HCT116 (cell line): ENCODE measurements around the gene ARF5. TPM values are rescaled to one million over a fixed set of nuclear protein-coding genes. Genes with fewer than 3 reads are reported as not detected.

Experiments
- ATAC-seq: fragments of 200-7000 bp; cut with Tn5 transposase; 2 replicates; pipeline ENCODE4 v1.9.1; 2020; ENCODE audit warnings: mild to moderate bottlenecking, moderate library complexity
- BruUV-seq: library from RNA; stranded (reverse); fragments of 400-500 nt; replicated peaks from 2 replicates; lab custom pipeline; 2021; lab: Mats Ljungman, UMichigan
- CTCF ChIA-PET: fragments of 300-600 bp; sonication (Branson Sonifier 250); formaldehyde crosslinking; loops from one replicate; lab custom pipeline; 2021; ENCODE audit warnings: antibody characterized with exemption; lab: Charles Lee
- POLR2A ChIA-PET: fragments of 300-600, 350-600 bp; sonication (Branson Sonifier 250); formaldehyde crosslinking; loops from one replicate; lab custom pipeline; 2021; ENCODE audit warnings: antibody characterized with exemption; lab: Charles Lee
- RAD21 ChIA-PET, 2 experiments: fragments of 300-600 bp; sonication (Branson Sonifier 250); formaldehyde crosslinking; loops; one replicate each; lab custom pipeline; 2023; ENCODE audit warnings: low total read pairs in 2 of 2; ENCODE audit not compliant: uncharacterized antibody in 2 of 2, unreplicated experiment in 2 of 2, low non-redundant PET in 1 of 2; lab: Charles Lee
- DNase-seq: peaks from one replicate; pipeline ENCODE4 v3.0.0-alpha.2; 2010; ENCODE audit warnings: low read depth, low spot score
- H2AFZ ChIP-seq: fragments of 200-600 bp; shearing (Covaris generic), sonication (generic); 2 replicates; pipeline ENCODE4 v1.6.1; 2017; ENCODE audit warnings: low read depth, mixed run types, mixed read lengths, antibody characterized with exemption, low read length; ENCODE audit not compliant: poor library complexity, severe bottlenecking
- H3K27ac ChIP-seq: 2 replicates; pipeline ENCODE4 v1.5.1; 2012; ENCODE audit warnings: low read depth, low read length
- H3K27me3 ChIP-seq: fragments of 200-600 bp; sonication (generic); 2 replicates; pipeline ENCODE4 v1.6.1; 2016; ENCODE audit warnings: mixed run types, low read length, mixed read lengths; ENCODE audit not compliant: insufficient read depth
- H3K36me3 ChIP-seq, 2 experiments: fragments of 200-500 bp in 1 of 2; fragments of 200-600 bp in 1 of 2; sonication (Bioruptor generic) in 1 of 2; sonication (generic) in 1 of 2; 2 replicates each; pipeline versions ENCODE4 v1.5.1 to v1.6.1; 2014 to 2016; ENCODE audit warnings: low read length in 2 of 2, inconsistent platforms in 1 of 2, mixed read lengths in 1 of 2, mixed run types in 1 of 2; ENCODE audit not compliant: insufficient read depth in 2 of 2, control insufficient read depth in 1 of 2
- H3K4me1 ChIP-seq, 2 experiments: fragments of 200-600 bp in 1 of 2; sonication (generic) in 1 of 2; 2 replicates each; pipeline versions ENCODE4 v1.5.1 to v1.6.1; 2012 to 2017; ENCODE audit warnings: low read length in 2 of 2, inconsistent platforms in 1 of 2, mild to moderate bottlenecking in 1 of 2, mixed read lengths in 1 of 2, mixed run types in 1 of 2, moderate library complexity in 1 of 2; ENCODE audit not compliant: insufficient read depth in 2 of 2, control insufficient read depth in 1 of 2
- H3K4me2 ChIP-seq: fragments of 200-600 bp; sonication (generic); 2 replicates; pipeline ENCODE4 v1.6.1; 2017; ENCODE audit warnings: mixed run types, low read length, mixed read lengths
- H3K4me3 ChIP-seq, 2 experiments: fragments of 200-600 bp in 1 of 2; sonication (generic) in 1 of 2; replicated peaks in 1 of 2; 2 replicates each; pipeline ENCODE4 v1.5.1; 2011 to 2016; ENCODE audit warnings: low read length in 2 of 2, control low read depth in 1 of 2, low read depth in 1 of 2, mild to moderate bottlenecking in 1 of 2, mixed read lengths in 1 of 2, mixed run types in 1 of 2
- H3K79me2 ChIP-seq: fragments of 200-600 bp; sonication (generic); 2 replicates; pipeline ENCODE4 v1.6.1; 2017; ENCODE audit warnings: mild to moderate bottlenecking, mixed run types, low read length, moderate library complexity, mixed read lengths; ENCODE audit not compliant: insufficient read depth
- H3K9ac ChIP-seq: fragments of 200-600 bp; sonication (generic); 2 replicates; pipeline ENCODE4 v1.6.1; 2016; ENCODE audit warnings: low read length, mixed read lengths
- H3K9me2 ChIP-seq: fragments of 200-600 bp; sonication (generic), shearing (Covaris generic); 2 replicates; pipeline ENCODE4 v1.6.1; 2017; ENCODE audit warnings: mixed run types, mild to moderate bottlenecking, moderate library complexity; ENCODE audit not compliant: insufficient read depth
- H3K9me3 ChIP-seq, 2 experiments: fragments of 200-500 bp in 1 of 2; fragments of 200-600 bp in 1 of 2; sonication (Bioruptor generic) in 1 of 2; sonication (generic) in 1 of 2; 2 replicates each; pipeline ENCODE4 v1.6.1; 2014 to 2017; ENCODE audit warnings: low read length in 2 of 2, mixed read lengths in 2 of 2, inconsistent platforms in 1 of 2, low read depth in 1 of 2, mild to moderate bottlenecking in 1 of 2, mixed run types in 1 of 2, moderate library complexity in 1 of 2; ENCODE audit not compliant: control insufficient read depth in 1 of 2, insufficient read depth in 1 of 2
- H4K20me1 ChIP-seq: fragments of 200-600 bp; sonication (generic), shearing (Covaris generic); 2 replicates; pipeline ENCODE4 v1.6.1; 2017; ENCODE audit warnings: mixed run types, mild to moderate bottlenecking, moderate library complexity; ENCODE audit not compliant: insufficient read depth
- ATF3 ChIP-seq: IDR thresholded peaks from 2 replicates; pipeline ENCODE4 v1.6.1; 2012
- CBX3 ChIP-seq: IDR thresholded peaks from 2 replicates; pipeline ENCODE4 v1.6.1; 2012; ENCODE audit warnings: low read depth
- CEBPB ChIP-seq: IDR thresholded peaks from 2 replicates; pipeline ENCODE4 v1.6.1; 2012; ENCODE audit warnings: low read depth
- EZH2phosphoT487 ChIP-seq: fragments of 200-600 bp; IDR thresholded peaks from 2 replicates; pipeline ENCODE4 v1.6.1; 2018; ENCODE audit warnings: antibody characterized with exemption, borderline replicate concordance
- FOSL1 ChIP-seq: IDR thresholded peaks from 2 replicates; pipeline ENCODE4 v1.6.1; 2012; ENCODE audit warnings: low read depth
- MAX ChIP-seq: IDR thresholded peaks from 2 replicates; pipeline ENCODE4 v1.6.1; 2012
- POLR2A ChIP-seq: IDR thresholded peaks from 2 replicates; pipeline ENCODE4 v1.7.0; 2011; ENCODE audit warnings: borderline replicate concordance; ENCODE audit not compliant: insufficient read depth, insufficient read length; ENCODE audit errors: extremely low read depth
- POLR2AphosphoS5 ChIP-seq: IDR thresholded peaks from 2 replicates; pipeline ENCODE4 v1.6.1; 2011; ENCODE audit warnings: mild to moderate bottlenecking, low read depth, low read length, moderate library complexity
- REST ChIP-seq: IDR thresholded peaks from 2 replicates; pipeline ENCODE4 v1.6.1; 2012; ENCODE audit warnings: low read depth
- SIN3A ChIP-seq: IDR thresholded peaks from 2 replicates; pipeline ENCODE4 v1.6.1; 2012; ENCODE audit warnings: low read depth
- SRF ChIP-seq: IDR thresholded peaks from 2 replicates; pipeline ENCODE4 v1.6.1; 2012; ENCODE audit warnings: low read depth
- TCF7L2 ChIP-seq: IDR thresholded peaks from 2 replicates; pipeline ENCODE4 v1.7.0; 2011; ENCODE audit warnings: borderline replicate concordance, inconsistent platforms; ENCODE audit not compliant: insufficient read depth, insufficient read length; ENCODE audit errors: extremely low read depth
- YY1 ChIP-seq: IDR thresholded peaks from 2 replicates; pipeline ENCODE4 v1.6.1; 2011; ENCODE audit warnings: low read length, low read depth, moderate library complexity, mild to moderate bottlenecking; ENCODE audit not compliant: insufficient replicate concordance; ENCODE audit errors: extremely low read depth
- ZFX ChIP-seq: fragments of 450-650 bp; IDR thresholded peaks from 2 replicates; pipeline ENCODE4 v1.6.1; 2017
- intact Hi-C: fragments of 100-400 bp; cut with micrococcal nuclease; formaldehyde crosslinking; loops from 2 replicates; pipeline ENCODE4 v1.10.0; 2022
- total RNA-seq: library from RNA; stranded (reverse); gene quantifications from one replicate; pipeline ENCODE4 v1.2.1, GENCODE V29; 2021; ENCODE audit not compliant: unreplicated experiment

ARF5 gene
- total RNA-seq, 1 experiment from 2014 or later: 204 TPM

- Histone ChIP-seq H2AFZ (no peak overlapping the region), H3K9me3 (no peaks in the 10 kb centered on the region), H3K9ac (peak overlapping the region; percentile 83), H3K4me2 (peak overlapping the region; percentile 77), H3K27me3 (no peaks in the 10 kb centered on the region), H3K4me3 (peak overlapping the region; percentile 88 to 94), H3K9me2 (no peaks in the 10 kb centered on the region), H3K27ac (peak overlapping the region; percentile 64; the same call in 1 of the 2 replicates), H3K4me1 (peaks cover 19 to 40% of the 10 kb centered on the region in 2 experiments; a peak in 3 of 4 replicates), H4K20me1 (no peaks in the 10 kb centered on the region), H3K79me2 (peaks cover 40% of the 10 kb centered on the region), H3K36me3 (peaks cover 6 to 14% of the 10 kb centered on the region in 2 experiments; a peak in 2 of 4 replicates)
- ATAC-seq (no peak), DNase-seq (no peak)
- BruUV-seq: no TSS peak
- POLR2A ChIA-PET: no interaction called here
- RAD21 ChIA-PET: no interaction called here
- intact Hi-C loops: loop anchor here (5.0 kb wide), 2 partner anchors 68 to 192 kb away; partner anchors contain the start of genes SND1 and ZNF800
- CTCF ChIA-PET: interaction anchor here (1.3 kb wide), 1 partner anchor 44 kb away, joined by 4 read pairs; no protein-coding TSS in a partner anchor
- TF ChIP-seq SIN3A (no peak), CEBPB (no peak), SRF (no peak), EZH2phosphoT487 (no peak)
These were observed 3.6 kb upstream of the ARF5 start for GRCh38 chr7:127584648-127585043.

GRCh38 chr7:127585044-127585953, 2.9 kb upstream of the ARF5 start, which contains the start of gene GCC1:
TSS of gene GCC1 (minus strand) at chr7:127585596. CDS start at chr7:127585182, 414 bp downstream.
- H3K9me3 ChIP-seq: no peaks in the 10 kb centered on the region
- H4K20me1 ChIP-seq: no peaks in the 10 kb centered on the region
- H2AFZ ChIP-seq: peak within 1 kb of the TSS; percentile 52
- peak within 1 kb of the TSS; percentile 64 for H3K27ac ChIP-seq
- peaks cover 19 to 41% of the 10 kb centered on the region in 2 experiments; a peak in 3 of 4 replicates for H3K4me1 ChIP-seq
- ChIA-PET RAD21 (interaction anchor here in 1 of 2 experiments (0.6 kb wide), 1 partner anchor 9 kb away, joined by 3 read pairs; no protein-coding TSS in a partner anchor), CTCF (interaction anchor here (1.3 kb wide), 1 partner anchor 44 kb away, joined by 4 read pairs; no protein-coding TSS in a partner anchor), POLR2A (no interaction called here)
- peak within 1 kb of the TSS; percentile 83 for H3K9ac ChIP-seq
- ATAC-seq (peak; percentile 74), DNase-seq (peak; percentile 82)
- peaks cover 10 to 14% of the 10 kb centered on the region in 2 experiments; a peak in 3 of 4 replicates for H3K36me3 ChIP-seq
- H3K27me3 ChIP-seq: no peaks in the 10 kb centered on the region
- H3K4me2 ChIP-seq: peak within 1 kb of the TSS; percentile 77
- intact Hi-C loops: loop anchor here (5.0 kb wide), 2 partner anchors 67 to 193 kb away; partner anchors contain the start of genes SND1 and ZNF800
- peaks cover 43% of the 10 kb centered on the region for H3K79me2 ChIP-seq
- TSS peak; percentile 49 for BruUV-seq
- no peaks in the 10 kb centered on the region for H3K9me2 ChIP-seq
- peak within 1 kb of the TSS; percentile 88 to 94 for H3K4me3 ChIP-seq
- TF ChIP-seq ATF3: no peak
- TF ChIP-seq POLR2A: peak; percentile 62
- no peak for TF ChIP-seq YY1
- peak; percentile 53 for TF ChIP-seq TCF7L2
- peak; percentile 96 for TF ChIP-seq POLR2AphosphoS5
- TF ChIP-seq SRF: no peak
- no peak for TF ChIP-seq CEBPB
- TF ChIP-seq REST: no peak
- no peak for TF ChIP-seq MAX
- no peak for TF ChIP-seq FOSL1
- no peak for TF ChIP-seq CBX3
- peak; percentile 85 for TF ChIP-seq ZFX
